K562 (cell line): ENCODE data around the gene GRAMD2B. TPM values are rescaled to one million over a fixed set of nuclear protein-coding genes. Genes with fewer than 3 reads are reported as not detected.

Source experiments
- ATAC-seq: fragments of 200-7000 bp; cut with Tn5 transposase; 3 replicates; pipeline ENCODE4 v1.9.1; 2020; ENCODE audit warnings: moderate library complexity
- BruUV-seq: library from RNA; stranded (reverse); fragments of 400-500 nt; replicated peaks from 2 replicates; lab custom pipeline; 2021; lab: Mats Ljungman, UMichigan
- CTCF ChIA-PET: fragments of 300-600 bp; formaldehyde crosslinking; extraction: SDS; loops from one replicate; lab custom pipeline; 2021; ENCODE audit warnings: low intra/inter-chr PET ratio; lab: Yijun Ruan, JAX
- POLR2A ChIA-PET: fragments of 300-600, 350-650 bp; sonication (Branson Sonifier 250); formaldehyde crosslinking; extraction: SDS; loops from one replicate; lab custom pipeline; 2021; ENCODE audit warnings: antibody characterized with exemption, inconsistent platforms; lab: Yijun Ruan, JAX
- DNase-seq, 4 experiments: peaks; one replicate each; pipeline versions ENCODE4 v3.0.0 to v3.0.0-alpha.2; 2011 to 2018; ENCODE audit warnings: low spot score in 3 of 4, mixed read lengths in 3 of 4; ENCODE audit errors: extremely low read depth in 1 of 4
- FAIRE-seq: peaks from 2 replicates; lab custom pipeline; 2011; peaks lifted over from hg19 to GRCh38; lab: Jason Lieb, UNC
- H2AFZ ChIP-seq: 2 replicates; pipeline ENCODE4 v1.6.0; 2011; ENCODE audit warnings: low read depth, low read length, control low read depth, inconsistent platforms
- H3K27ac ChIP-seq: fragments of 200-600 bp; 3 replicates; pipeline ENCODE4 v1.8.0; 2011; ENCODE audit warnings: low read depth, mild to moderate bottlenecking, control low read depth, inconsistent platforms, low read length, moderate library complexity, mixed read lengths; ENCODE audit errors: extremely low read depth
- H3K27me3 ChIP-seq, 2 experiments: fragments of 300-600 bp in 1 of 2; 2 replicates in 1 of 2; 3 replicates in 1 of 2; pipeline versions ENCODE4 v1.6.0 to v1.8.0; 2011; ENCODE audit warnings: inconsistent platforms in 2 of 2, low read length in 2 of 2, mild to moderate bottlenecking in 1 of 2, mixed read lengths in 1 of 2, moderate library complexity in 1 of 2; ENCODE audit not compliant: control insufficient read depth in 2 of 2, insufficient read depth in 2 of 2
- H3K36me3 ChIP-seq: fragments of 300-600 bp; 3 replicates; pipeline ENCODE4 v1.8.0; 2011; ENCODE audit warnings: mild to moderate bottlenecking, low read length, inconsistent platforms; ENCODE audit not compliant: control insufficient read depth, insufficient read depth
- H3K4me1 ChIP-seq, 2 experiments: fragments of 200-600 bp in 1 of 2; replicated peaks in 1 of 2; 2 replicates in 1 of 2; 3 replicates in 1 of 2; pipeline versions ENCODE4 v1.5.1 to v1.8.0; 2011; ENCODE audit warnings: inconsistent platforms in 2 of 2, low read length in 2 of 2, mild to moderate bottlenecking in 1 of 2, mixed read lengths in 1 of 2, moderate library complexity in 1 of 2; ENCODE audit not compliant: control insufficient read depth in 2 of 2, insufficient read depth in 2 of 2
- H3K4me2 ChIP-seq: 2 replicates; pipeline ENCODE4 v1.6.1; 2011; ENCODE audit warnings: low read length, control low read depth, inconsistent platforms, mixed read lengths; ENCODE audit not compliant: insufficient read depth
- H3K4me3 ChIP-seq: fragments of 200-600 bp; sonication (generic), shearing (Covaris generic); 2 replicates; pipeline ENCODE4 v1.5.1; 2016; ENCODE audit warnings: control low read depth, inconsistent platforms
- H3K79me2 ChIP-seq: fragments of 200-600 bp; 3 replicates; pipeline ENCODE4 v1.8.0; 2011; ENCODE audit warnings: low read length, inconsistent platforms; ENCODE audit not compliant: control insufficient read depth, insufficient read depth
- H3K9ac ChIP-seq, 2 experiments: 2 replicates each; pipeline versions ENCODE4 v1.6.0 to v1.6.1; 2011; ENCODE audit warnings: low read depth in 2 of 2, low read length in 2 of 2, control low read depth in 1 of 2, inconsistent platforms in 1 of 2, mild to moderate bottlenecking in 1 of 2, mixed read lengths in 1 of 2; ENCODE audit not compliant: insufficient read depth in 1 of 2
- H3K9me1 ChIP-seq: one replicate; pipeline ENCODE4 v1.6.0; 2011; ENCODE audit warnings: inconsistent platforms, mild to moderate bottlenecking, low read length, moderate library complexity; ENCODE audit not compliant: control insufficient read depth, insufficient read depth
- H3K9me3 ChIP-seq: replicated peaks from 2 replicates; pipeline ENCODE4 v1.5.1; 2011; ENCODE audit warnings: low read depth, low read length, inconsistent platforms; ENCODE audit not compliant: control insufficient read depth, insufficient read depth
- H4K20me1 ChIP-seq: replicated peaks from 2 replicates; pipeline ENCODE4 v1.6.1; 2011; ENCODE audit warnings: low read length, inconsistent platforms, mixed read lengths; ENCODE audit not compliant: control insufficient read depth, insufficient read depth
- BRD4 ChIP-seq: fragments of 200-600 bp; sonication (generic); IDR thresholded peaks from 2 replicates; pipeline ENCODE4 v1.6.1; 2017; ENCODE audit warnings: inconsistent platforms
- CBFA2T2 ChIP-seq: fragments of 450-650 bp; conservative IDR thresholded peaks from 2 replicates; pipeline ENCODE4 v1.6.1; 2017; ENCODE audit warnings: mild to moderate bottlenecking
- CBFB ChIP-seq: sonication (generic); formaldehyde crosslinking; IDR thresholded peaks from 2 replicates; pipeline ENCODE4 v1.4.0; 2020; ENCODE audit warnings: mild to moderate bottlenecking, missing genetic modification reagents
- CXXC5 ChIP-seq: fragments of 250-450 bp; sonication (Bioruptor Pico); IDR thresholded peaks from 2 replicates; pipeline ENCODE4 v1.8.0; 2022; ENCODE audit warnings: inconsistent platforms, mild to moderate bottlenecking, moderate library complexity
- EHMT2 ChIP-seq: fragments of 450-650 bp; IDR thresholded peaks from 2 replicates; pipeline ENCODE4 v1.6.1; 2018; ENCODE audit warnings: antibody characterized with exemption
- ETV6 ChIP-seq, 3 experiments: fragments of 150-350 bp in 1 of 3; sonication (generic) in 1 of 3; formaldehyde crosslinking in 1 of 3; IDR thresholded peaks; 2 replicates each; pipeline versions ENCODE4 v1.6.1 to v1.8.0; 2014 to 2022; ENCODE audit warnings: borderline replicate concordance in 2 of 3, low read depth in 2 of 3, antibody characterized with exemption in 1 of 3, low read length in 1 of 3, mild to moderate bottlenecking in 1 of 3, missing genetic modification reagents in 1 of 3
- EWSR1 ChIP-seq: fragments of 450-650 bp; IDR thresholded peaks from 2 replicates; pipeline ENCODE4 v1.6.1; 2018; ENCODE audit warnings: borderline replicate concordance, mild to moderate bottlenecking, low read depth, moderate library complexity; ENCODE audit not compliant: partially characterized antibody
- KLF10 ChIP-seq: fragments of 250-450 bp; sonication (Bioruptor Pico); IDR thresholded peaks from 2 replicates; pipeline ENCODE4 v1.6.1; 2021; ENCODE audit warnings: matching md5 sums
- KLF13 ChIP-seq: fragments of 450-650 bp; IDR thresholded peaks from 2 replicates; pipeline ENCODE4 v1.6.1; 2016; ENCODE audit warnings: missing genetic modification characterization, low read depth, mild to moderate bottlenecking, missing compliant biosample characterization, moderate library complexity, borderline replicate concordance
- MTA3 ChIP-seq: fragments of 450-650 bp; formaldehyde crosslinking; IDR thresholded peaks from 2 replicates; pipeline ENCODE4 v1.6.1; 2017; ENCODE audit warnings: mild to moderate bottlenecking, borderline replicate concordance
- PHTF2 ChIP-seq: fragments of 250-450 bp; sonication (Bioruptor Pico); IDR thresholded peaks from 2 replicates; pipeline ENCODE4 v1.5.0; 2021; ENCODE audit warnings: mild to moderate bottlenecking
- RBM15 ChIP-seq: fragments of 200-400 bp; formaldehyde crosslinking; IDR thresholded peaks from 2 replicates; pipeline ENCODE4 v1.6.1; 2018; ENCODE audit warnings: mild to moderate bottlenecking, low read length, moderate library complexity; ENCODE audit not compliant: insufficient read depth
- XRCC4 ChIP-seq: IDR thresholded peaks from one replicate; pipeline ENCODE4 v1.6.1; 2011; ENCODE audit not compliant: insufficient read depth, insufficient read length; ENCODE audit errors: extremely low read depth
- ZNF239 ChIP-seq: fragments of 250-450 bp; sonication (Bioruptor Pico); IDR thresholded peaks from 2 replicates; pipeline ENCODE4 v1.4.0; 2020; ENCODE audit warnings: mild to moderate bottlenecking
- ZNF589 ChIP-seq: fragments of 200-800 bp; sonication (Bioruptor generic); IDR thresholded peaks from 2 replicates; pipeline ENCODE4 v1.6.1; 2016; ENCODE audit warnings: low read depth, missing genetic modification characterization, missing compliant biosample characterization
- in situ Hi-C: fragments of 300-500 bp; cut with MboI; formaldehyde crosslinking; loops from 4 replicates; pipeline ENCODE4 v1.15.0; 2018; ENCODE audit warnings: inconsistent platforms, mixed read lengths
- intact Hi-C: fragments of 100-400 bp; cut with micrococcal nuclease; formaldehyde crosslinking; loops from 2 replicates; pipeline ENCODE4 v1.14.2; 2022
- polyA plus RNA-seq, 8 experiments: library from polyadenylated mRNA; depleted of rRNA in 4 of 8; stranded (reverse) in 5 of 8; unstranded in 3 of 8; fragments of >200 nt; fragmentation: Nextera tagmentation in 2 of 8; fragmentation: Illumina TruSeq in 1 of 8; extraction: Ambion mirVana in 2 of 8; extraction: Trizol in 1 of 8; gene quantifications; 2 replicates each; pipeline versions ENCODE4 v1.2.1 to v1.2.3, GENCODE V29; 2011 to 2014; ENCODE audit warnings: inconsistent platforms in 1 of 8, missing spikeins in 1 of 8
- total RNA-seq, 7 experiments: library from RNA; depleted of rRNA in 6 of 7; stranded (reverse); fragments of >200 nt in 6 of 7; fragmentation: Illumina TruSeq in 2 of 7; extraction: Trizol in 2 of 7; gene quantifications; 2 replicates each; pipeline versions ENCODE4 v1.2.1 to v1.2.3, GENCODE V29; 2011 to 2021; ENCODE audit warnings: low replicate concordance in 1 of 7
- TF ChIP-seq, protein P1 (sequence below): IDR thresholded peaks from 2 replicates; pipeline ENCODE4 v1.6.1; 2011; ENCODE audit warnings: borderline replicate concordance, low read depth, mild to moderate bottlenecking, moderate library complexity, low read length; ENCODE audit not compliant: insufficient read depth, poor library complexity, severe bottlenecking

GRAMD2B gene
- total and polyA plus RNA-seq, 9 of the 15 experiments (the other 6 are each of a cell fraction or from before 2014, with no cell fraction given), result 0.32 to 4.2 (median 1.4) TPM

DNA sequence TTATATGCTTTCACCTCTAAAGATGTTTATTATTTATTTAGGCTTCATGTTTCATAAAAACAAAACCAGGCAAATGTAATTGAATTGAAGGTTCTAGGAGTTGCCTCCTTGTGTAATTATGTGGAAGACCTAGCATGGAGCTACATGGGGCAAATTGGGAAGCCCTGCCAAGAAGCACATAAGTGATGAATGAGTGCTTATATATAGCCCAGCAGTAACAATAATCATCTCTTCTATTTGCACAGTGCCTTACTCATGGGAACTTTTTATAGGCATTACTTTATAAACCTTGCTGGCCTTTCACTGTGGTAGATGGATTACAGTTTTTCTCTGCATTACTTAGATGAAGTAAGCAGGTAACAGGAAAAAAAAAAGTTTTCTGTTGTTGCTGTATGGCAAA is 40.0 kb upstream of the GRAMD2B start:
- H3K27me3 ChIP-seq, result no peaks in the 10 kb centered on the region
- intact Hi-C loops, result no loop called here
- H3K9me3 ChIP-seq, result no peaks in the 10 kb centered on the region
- ATAC-seq (no peak), FAIRE-seq (no peak), DNase-seq (no peak)
- H3K36me3 ChIP-seq, result no peaks in the 10 kb centered on the region
- H3K9ac ChIP-seq, result no peak overlapping the region
- H3K79me2 ChIP-seq, result no peaks in the 10 kb centered on the region
- H3K4me3 ChIP-seq, result no peak overlapping the region
- no peaks in the 10 kb centered on the region for H3K9me1 ChIP-seq
- no peak overlapping the region for H2AFZ ChIP-seq
- CTCF ChIA-PET, result no interaction called here
- TF ChIP-seq ZNF239 (CRISPR knock-in tag) (no peak), XRCC4 (no peak), RBM15 (no peak), CBFB (CRISPR knock-in tag) (no peak), ETV6 (IDR thresholded peaks at IDR 0.05; ENCODE audit: borderline replicate concordance in 1 of 2, low read depth in 2 of 2, low read length in 1 of 2) (no peak), ETV6 (CRISPR knock-in tag; IDR thresholded peaks at IDR 0.05; ENCODE audit: borderline replicate concordance) (no peak), EHMT2 (no peak), PHTF2 (CRISPR knock-in tag) (no peak), BRD4 (no peak), MTA3 (no peak), CXXC5 (CRISPR knock-in tag) (no peak), EWSR1 (no peak), KLF13 (tag) (no peak), ZNF589 (no peak), KLF10 (no peak), CBFA2T2 (no peak)
- TF ChIP-seq, protein P1, sequence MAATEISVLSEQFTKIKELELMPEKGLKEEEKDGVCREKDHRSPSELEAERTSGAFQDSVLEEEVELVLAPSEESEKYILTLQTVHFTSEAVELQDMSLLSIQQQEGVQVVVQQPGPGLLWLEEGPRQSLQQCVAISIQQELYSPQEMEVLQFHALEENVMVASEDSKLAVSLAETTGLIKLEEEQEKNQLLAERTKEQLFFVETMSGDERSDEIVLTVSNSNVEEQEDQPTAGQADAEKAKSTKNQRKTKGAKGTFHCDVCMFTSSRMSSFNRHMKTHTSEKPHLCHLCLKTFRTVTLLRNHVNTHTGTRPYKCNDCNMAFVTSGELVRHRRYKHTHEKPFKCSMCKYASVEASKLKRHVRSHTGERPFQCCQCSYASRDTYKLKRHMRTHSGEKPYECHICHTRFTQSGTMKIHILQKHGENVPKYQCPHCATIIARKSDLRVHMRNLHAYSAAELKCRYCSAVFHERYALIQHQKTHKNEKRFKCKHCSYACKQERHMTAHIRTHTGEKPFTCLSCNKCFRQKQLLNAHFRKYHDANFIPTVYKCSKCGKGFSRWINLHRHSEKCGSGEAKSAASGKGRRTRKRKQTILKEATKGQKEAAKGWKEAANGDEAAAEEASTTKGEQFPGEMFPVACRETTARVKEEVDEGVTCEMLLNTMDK, result no peak
- no peaks in the 10 kb centered on the region for H3K4me1 ChIP-seq
- BruUV-seq, result no TSS peak
- no peak overlapping the region for H3K27ac ChIP-seq
- H3K4me2 ChIP-seq, result no peak overlapping the region
- POLR2A ChIA-PET, result no interaction called here
- in situ Hi-C loops, result no loop called here
- no peaks in the 10 kb centered on the region for H4K20me1 ChIP-seq
